ENCODE measurements around the gene ADARB2. TPM values are rescaled to one million over a fixed set of nuclear protein-coding genes. Genes with fewer than 3 reads are reported as not detected.

The ADARB2 gene
- total RNA-seq, 2 donors from 2014 or later, result 1.1 to 1.8 TPM

DNA sequence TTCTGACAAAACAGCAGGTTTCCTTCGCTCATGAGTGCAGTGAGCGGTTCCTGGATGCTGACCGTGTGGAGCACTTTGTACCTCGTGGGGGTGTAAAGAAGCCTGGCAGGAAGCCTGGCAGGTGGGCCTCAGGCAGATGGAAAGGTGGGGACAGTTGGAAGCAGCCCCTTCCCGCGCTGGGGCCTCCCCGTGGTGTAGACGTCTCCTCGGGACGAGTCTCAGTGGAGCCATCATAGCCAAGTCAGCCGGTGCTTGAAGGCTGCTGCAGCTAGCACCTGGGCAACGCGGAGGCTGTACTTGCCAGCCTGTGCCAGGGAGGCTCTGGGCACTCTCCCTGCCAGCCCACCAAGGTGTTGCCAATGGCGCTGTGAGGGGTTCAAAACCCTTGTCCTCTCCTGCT is 526.7 kb downstream of the ADARB2 start:
- 86 to 87% methylated on average over 14 of the region's 14 CpGs for WGBS, 2 experiments (ENCODE audit: insufficient coverage in 1 of 2, insufficient read length in 1 of 2)
- H3K9ac ChIP-seq (ENCODE audit: extremely low read depth, low read length, poor library complexity, severe bottlenecking), result no peak overlapping the region
- no peak overlapping the region for H3K27ac ChIP-seq (ENCODE audit: low read depth, low read length)
- TF ChIP-seq, protein P1, sequence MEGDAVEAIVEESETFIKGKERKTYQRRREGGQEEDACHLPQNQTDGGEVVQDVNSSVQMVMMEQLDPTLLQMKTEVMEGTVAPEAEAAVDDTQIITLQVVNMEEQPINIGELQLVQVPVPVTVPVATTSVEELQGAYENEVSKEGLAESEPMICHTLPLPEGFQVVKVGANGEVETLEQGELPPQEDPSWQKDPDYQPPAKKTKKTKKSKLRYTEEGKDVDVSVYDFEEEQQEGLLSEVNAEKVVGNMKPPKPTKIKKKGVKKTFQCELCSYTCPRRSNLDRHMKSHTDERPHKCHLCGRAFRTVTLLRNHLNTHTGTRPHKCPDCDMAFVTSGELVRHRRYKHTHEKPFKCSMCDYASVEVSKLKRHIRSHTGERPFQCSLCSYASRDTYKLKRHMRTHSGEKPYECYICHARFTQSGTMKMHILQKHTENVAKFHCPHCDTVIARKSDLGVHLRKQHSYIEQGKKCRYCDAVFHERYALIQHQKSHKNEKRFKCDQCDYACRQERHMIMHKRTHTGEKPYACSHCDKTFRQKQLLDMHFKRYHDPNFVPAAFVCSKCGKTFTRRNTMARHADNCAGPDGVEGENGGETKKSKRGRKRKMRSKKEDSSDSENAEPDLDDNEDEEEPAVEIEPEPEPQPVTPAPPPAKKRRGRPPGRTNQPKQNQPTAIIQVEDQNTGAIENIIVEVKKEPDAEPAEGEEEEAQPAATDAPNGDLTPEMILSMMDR (conservative IDR thresholded peaks at IDR 0.05), result no peak
- H3K4me1 ChIP-seq (ENCODE audit: control insufficient read depth, insufficient read depth, low read length), result no peaks in the 10 kb centered on the region
- no peaks in the 10 kb centered on the region for H3K36me3 ChIP-seq (ENCODE audit: control insufficient read depth, insufficient read depth, low read length)
- H3K4me3 ChIP-seq (ENCODE audit: low read length), result no peak overlapping the region
- Mint-ChIP-seq H3K4me3 (no peak overlapping the region), H3K27ac (no peak overlapping the region), H3K27me3 (ENCODE audit: insufficient read depth) (peaks cover 1% of the 10 kb centered on the region), H3K4me1 (no peaks in the 10 kb centered on the region), H3K9me3 (no peaks in the 10 kb centered on the region), H3K36me3 (ENCODE audit: low read depth) (no peaks in the 10 kb centered on the region)
- DNase-seq, result no peak
- H3K9me3 ChIP-seq (ENCODE audit: control insufficient read depth, low read length), result no peaks in the 10 kb centered on the region
- H3K27me3 ChIP-seq (ENCODE audit: control insufficient read depth, insufficient read depth, low read length, poor library complexity, severe bottlenecking), result no peaks in the 10 kb centered on the region

DNA sequence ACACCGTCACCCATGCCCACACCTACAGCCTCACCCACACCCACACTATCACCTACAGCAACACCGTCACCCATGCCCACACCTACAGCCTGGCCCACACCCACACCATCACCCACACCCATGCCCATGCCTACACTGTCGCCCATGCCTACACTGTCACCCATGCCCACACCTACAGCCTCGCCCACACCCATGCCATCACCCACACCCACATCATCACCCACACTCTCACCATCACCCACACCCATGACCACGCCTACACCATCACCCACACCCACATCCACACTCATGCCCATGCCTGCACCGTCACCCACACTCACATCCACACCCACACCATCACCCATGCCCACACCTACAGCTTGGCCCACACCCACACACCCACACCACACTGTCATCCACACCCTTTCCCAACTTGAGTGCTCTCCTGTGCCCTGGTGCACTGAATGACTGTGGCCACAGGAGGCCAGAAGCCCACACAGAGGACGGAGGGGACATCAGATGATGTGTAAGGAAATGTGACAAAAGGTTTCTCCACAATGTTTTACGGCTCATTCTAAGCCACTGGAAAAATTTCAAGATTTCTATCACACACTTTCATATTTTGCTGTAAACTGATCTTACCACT is 527.9 kb downstream of the ADARB2 start:
- TF ChIP-seq, protein P1 (conservative IDR thresholded peaks at IDR 0.05), result no peak

DNA sequence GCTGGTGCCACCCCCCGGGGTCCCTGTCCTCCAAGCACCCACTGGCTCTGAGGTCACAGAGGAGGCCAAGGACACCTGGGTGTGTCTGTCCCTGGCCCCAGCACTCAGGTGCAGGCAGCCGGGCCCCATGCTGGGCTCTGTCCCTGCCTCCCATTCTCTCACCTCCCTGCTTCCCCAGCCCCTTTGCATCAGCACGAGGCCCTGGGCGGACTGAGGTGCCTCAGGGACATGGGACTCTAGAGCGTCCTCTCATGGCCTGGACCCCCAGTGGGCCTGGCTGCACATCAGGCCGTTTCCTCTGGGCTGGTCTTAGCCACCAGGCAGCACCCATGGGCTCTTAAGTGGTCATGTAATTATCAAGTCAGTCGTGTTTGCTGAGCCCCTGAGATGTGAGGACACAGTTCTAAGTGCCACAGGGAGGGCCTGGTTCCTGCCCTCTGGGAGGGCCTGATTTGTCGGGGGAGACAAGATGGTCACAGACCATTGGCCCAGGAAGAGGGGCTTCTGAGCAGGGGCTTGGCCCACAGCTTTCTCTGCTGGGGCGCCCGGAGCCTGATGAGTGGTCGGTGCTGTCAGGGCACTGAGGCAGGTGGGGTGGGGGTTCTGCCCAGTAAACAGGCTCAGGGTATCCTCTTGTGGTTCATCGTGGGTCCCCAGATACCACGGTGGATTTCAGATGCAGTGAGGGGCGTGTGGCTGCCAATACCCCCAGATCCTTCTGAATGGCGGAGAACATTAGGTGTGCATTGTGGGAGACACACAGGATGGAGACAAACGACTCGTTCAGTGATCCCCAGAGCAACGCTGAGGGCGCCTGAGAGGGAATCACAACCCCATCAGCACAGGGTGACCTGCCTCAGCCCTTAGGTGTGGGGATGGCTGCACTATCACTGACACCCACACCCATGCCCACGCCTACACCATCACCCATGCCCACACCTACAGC is 528.7 kb downstream of the ADARB2 start:
- Histone ChIP-seq H3K4me1 (ENCODE audit: control insufficient read depth, insufficient read depth, low read length) (no peaks in the 10 kb centered on the region), H3K4me3 (ENCODE audit: low read length) (no peak overlapping the region), H3K36me3 (ENCODE audit: control insufficient read depth, insufficient read depth, low read length) (no peaks in the 10 kb centered on the region), H3K9me3 (ENCODE audit: control insufficient read depth, low read length) (no peaks in the 10 kb centered on the region), H3K27ac (ENCODE audit: low read depth, low read length) (no peak overlapping the region), H3K27me3 (ENCODE audit: control insufficient read depth, insufficient read depth, low read length, poor library complexity, severe bottlenecking) (no peaks in the 10 kb centered on the region), H3K9ac (ENCODE audit: extremely low read depth, low read length, poor library complexity, severe bottlenecking) (no peak overlapping the region)
- peaks cover 1% of the 10 kb centered on the region for H3K27me3 Mint-ChIP-seq (ENCODE audit: insufficient read depth)
- DNase-seq, result no peak
- H3K27ac Mint-ChIP-seq, result no peak overlapping the region
- 91 to 92% methylated on average over 16 to 20 of the region's 20 CpGs for WGBS, 2 experiments (ENCODE audit: insufficient coverage in 1 of 2, insufficient read length in 1 of 2)
- TF ChIP-seq, protein P1 (conservative IDR thresholded peaks at IDR 0.05), result no peak
- no peak overlapping the region for H3K4me3 Mint-ChIP-seq
- no peaks in the 10 kb centered on the region for H3K4me1 Mint-ChIP-seq
- H3K36me3 Mint-ChIP-seq (ENCODE audit: low read depth), result no peaks in the 10 kb centered on the region
- no peaks in the 10 kb centered on the region for H3K9me3 Mint-ChIP-seq

More for the DNA sequence above, 527.9 kb downstream of the ADARB2 start:
- Histone ChIP-seq H3K27me3 (ENCODE audit: control insufficient read depth, insufficient read depth, low read length, poor library complexity, severe bottlenecking) (no peaks in the 10 kb centered on the region), H3K27ac (ENCODE audit: low read depth, low read length) (no peak overlapping the region), H3K4me3 (ENCODE audit: low read length) (no peak overlapping the region), H3K9me3 (ENCODE audit: control insufficient read depth, low read length) (no peaks in the 10 kb centered on the region), H3K9ac (ENCODE audit: extremely low read depth, low read length, poor library complexity, severe bottlenecking) (no peak overlapping the region), H3K36me3 (ENCODE audit: control insufficient read depth, insufficient read depth, low read length) (no peaks in the 10 kb centered on the region), H3K4me1 (ENCODE audit: control insufficient read depth, insufficient read depth, low read length) (no peaks in the 10 kb centered on the region)
- Mint-ChIP-seq H3K36me3 (ENCODE audit: low read depth) (no peaks in the 10 kb centered on the region), H3K27ac (no peak overlapping the region), H3K27me3 (ENCODE audit: insufficient read depth) (peaks cover 1% of the 10 kb centered on the region), H3K4me3 (no peak overlapping the region), H3K9me3 (no peaks in the 10 kb centered on the region), H3K4me1 (no peaks in the 10 kb centered on the region)
- 83 to 84% methylated on average over 2 to 8 of the region's 8 CpGs for WGBS, 2 experiments (ENCODE audit: insufficient coverage in 1 of 2, insufficient read length in 1 of 2)
- DNase-seq, result no peak
